Measurements from ENCODE around the gene PAPPA2.

PAPPA2 gene

DNA sequence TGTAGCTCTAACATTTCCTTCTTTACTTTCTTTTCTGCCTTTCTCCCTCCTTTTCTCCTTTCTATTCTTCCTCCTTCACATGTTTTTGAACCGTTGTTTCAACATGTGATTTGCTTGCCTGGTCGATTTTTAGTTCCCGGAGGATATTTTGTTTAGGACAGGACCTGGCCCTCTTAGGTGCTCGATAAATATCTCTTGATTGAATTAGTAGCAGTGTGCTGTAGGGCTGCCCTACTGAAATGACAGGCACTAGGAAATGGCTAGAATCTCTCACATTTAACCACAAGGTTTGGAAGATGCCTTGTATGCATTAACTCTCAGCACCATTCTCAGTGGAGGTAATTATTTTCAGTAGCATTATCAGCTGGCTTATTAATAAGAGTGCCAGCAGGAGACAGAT is 305.6 kb downstream of the PAPPA2 start:
- DNase-seq (ENCODE audit: low spot score in 2 of 2): no peak
- no peaks in the 10 kb centered on the region for H3K9me3 ChIP-seq
- no peaks in the 10 kb centered on the region for H3K27me3 ChIP-seq (ENCODE audit: low read depth)
- no peak overlapping the region for H3K4me3 ChIP-seq
- no peaks in the 10 kb centered on the region for H3K36me3 ChIP-seq (replicated peaks)
- H3K4me1 ChIP-seq: no peaks in the 10 kb centered on the region
- in situ Hi-C loops (cut with MboI; ENCODE audit: low sequenced_read_pairs): no loop called here

DNA sequence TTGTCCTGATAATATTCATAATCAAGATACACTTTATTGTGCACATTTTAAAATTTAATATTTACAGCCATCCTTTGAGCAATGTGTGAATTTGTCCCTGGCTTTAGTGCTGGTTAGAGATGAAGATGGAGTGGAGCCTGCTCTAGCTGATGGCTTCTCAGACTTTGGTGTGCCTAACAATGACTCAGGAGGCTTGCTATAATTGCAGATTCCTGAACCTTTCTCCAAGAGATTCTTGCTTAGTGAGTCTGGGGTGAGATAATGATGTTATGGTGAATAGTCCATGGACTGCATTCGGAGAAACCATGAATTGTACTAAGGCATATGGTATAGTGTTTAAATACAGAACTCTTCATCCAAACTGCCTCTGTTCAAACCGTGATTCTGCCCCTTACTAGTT is 307.1 kb downstream of the PAPPA2 start:
- in situ Hi-C loops (cut with MboI; ENCODE audit: low sequenced_read_pairs): no loop called here
- H3K9me3 ChIP-seq: no peaks in the 10 kb centered on the region

GRCh38 chr1:176773038-176773437 is 310.1 kb downstream of the PAPPA2 start:
- no peaks in the 10 kb centered on the region for H3K27me3 ChIP-seq (ENCODE audit: low read depth)
- no peaks in the 10 kb centered on the region for H3K4me1 ChIP-seq
- in situ Hi-C loops (cut with MboI; ENCODE audit: low sequenced_read_pairs): no loop called here
- H3K9me3 ChIP-seq: no peaks in the 10 kb centered on the region
- H3K4me3 ChIP-seq: no peak overlapping the region
- no peak for DNase-seq (ENCODE audit: low spot score in 2 of 2)
- H3K36me3 ChIP-seq (replicated peaks): no peaks in the 10 kb centered on the region

More for the DNA sequence above, 307.1 kb downstream of the PAPPA2 start:
- no peaks in the 10 kb centered on the region for H3K36me3 ChIP-seq (replicated peaks)
- DNase-seq (ENCODE audit: low spot score in 2 of 2): no peak
- no peaks in the 10 kb centered on the region for H3K27me3 ChIP-seq (ENCODE audit: low read depth)
- H3K4me3 ChIP-seq: no peak overlapping the region
- no peaks in the 10 kb centered on the region for H3K4me1 ChIP-seq

DNA sequence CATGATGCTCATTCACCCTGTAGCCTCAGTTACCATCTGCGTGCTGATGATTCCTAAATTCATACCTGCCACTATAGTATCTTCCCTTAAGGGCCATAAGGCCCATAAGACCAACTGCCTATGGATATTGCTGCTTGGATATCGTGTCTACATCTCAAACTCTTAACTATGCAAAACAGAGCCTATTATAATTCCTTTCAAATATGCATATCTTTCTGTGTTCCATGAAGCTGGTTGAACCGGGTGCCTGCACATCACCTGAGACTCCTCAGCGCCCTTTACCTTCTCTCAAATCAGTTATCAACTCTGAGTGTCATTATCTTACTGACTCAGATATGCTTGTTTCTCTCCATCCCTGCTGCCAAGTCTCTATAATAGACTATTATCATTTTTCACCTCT is 311.2 kb downstream of the PAPPA2 start:
- H3K4me1 ChIP-seq: no peaks in the 10 kb centered on the region
- in situ Hi-C loops (cut with MboI; ENCODE audit: low sequenced_read_pairs): no loop called here
- no peak for DNase-seq (ENCODE audit: low spot score in 2 of 2)
- no peaks in the 10 kb centered on the region for H3K9me3 ChIP-seq
- no peak overlapping the region for H3K4me3 ChIP-seq
- no peaks in the 10 kb centered on the region for H3K36me3 ChIP-seq (replicated peaks)
- no peaks in the 10 kb centered on the region for H3K27me3 ChIP-seq (ENCODE audit: low read depth)

- no peaks in the 10 kb centered on the region for H3K36me3 ChIP-seq (replicated peaks)
- no peaks in the 10 kb centered on the region for H3K9me3 ChIP-seq
- in situ Hi-C loops (cut with MboI; ENCODE audit: low sequenced_read_pairs): no loop called here
- H3K4me1 ChIP-seq: no peaks in the 10 kb centered on the region
- H3K27me3 ChIP-seq (ENCODE audit: low read depth): no peaks in the 10 kb centered on the region
- DNase-seq (ENCODE audit: low spot score in 2 of 2): no peak
- no peak overlapping the region for H3K4me3 ChIP-seq
These were observed 312.4 kb downstream of the PAPPA2 start for GRCh38 chr1:176775378-176775777.

GRCh38 chr1:176775996-176776395 is 313.0 kb downstream of the PAPPA2 start:
- Histone ChIP-seq H3K9me3 (no peaks in the 10 kb centered on the region), H3K4me1 (no peaks in the 10 kb centered on the region), H3K36me3 (replicated peaks) (no peaks in the 10 kb centered on the region), H3K27me3 (ENCODE audit: low read depth) (no peaks in the 10 kb centered on the region), H3K4me3 (no peak overlapping the region)
- no peak for DNase-seq (ENCODE audit: low spot score in 2 of 2)
- in situ Hi-C loops (cut with MboI; ENCODE audit: low sequenced_read_pairs): no loop called here

- Histone ChIP-seq H3K4me3 (no peak overlapping the region), H3K27me3 (ENCODE audit: low read depth) (no peaks in the 10 kb centered on the region), H3K4me1 (no peaks in the 10 kb centered on the region), H3K36me3 (replicated peaks) (no peaks in the 10 kb centered on the region), H3K9me3 (no peaks in the 10 kb centered on the region)
- DNase-seq (ENCODE audit: low spot score in 2 of 2): no peak
- in situ Hi-C loops (cut with MboI; ENCODE audit: low sequenced_read_pairs): no loop called here
These were observed 315.1 kb downstream of the PAPPA2 start for GRCh38 chr1:176778056-176778455.

DNA sequence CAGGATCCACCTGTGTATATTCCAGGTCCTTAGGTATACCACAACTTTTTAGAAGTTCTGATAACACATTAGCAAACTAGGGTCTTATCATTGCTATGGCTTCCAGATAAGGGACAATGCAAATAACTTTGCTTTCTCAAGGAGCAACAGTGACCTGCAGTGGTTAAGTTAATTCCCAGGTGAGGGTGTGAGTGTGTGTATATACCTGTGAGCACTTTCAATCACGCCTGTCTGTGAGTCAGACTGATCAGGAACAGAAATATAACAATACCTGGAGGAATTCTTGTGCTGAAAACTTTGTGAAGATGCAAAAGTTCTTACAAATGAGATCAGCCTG is 317.0 kb downstream of the PAPPA2 start:
- no peak overlapping the region for H3K4me3 ChIP-seq
- DNase-seq (ENCODE audit: low spot score in 2 of 2): no peak
- in situ Hi-C loops (cut with MboI; ENCODE audit: low sequenced_read_pairs): no loop called here
- H3K36me3 ChIP-seq (replicated peaks): no peaks in the 10 kb centered on the region
- no peaks in the 10 kb centered on the region for H3K9me3 ChIP-seq
- no peaks in the 10 kb centered on the region for H3K27me3 ChIP-seq (ENCODE audit: low read depth)
- H3K4me1 ChIP-seq: no peaks in the 10 kb centered on the region

- no peaks in the 10 kb centered on the region for H3K36me3 ChIP-seq (replicated peaks)
- in situ Hi-C loops (cut with MboI; ENCODE audit: low sequenced_read_pairs): no loop called here
- DNase-seq (ENCODE audit: low spot score in 2 of 2): no peak
These were observed 320.3 kb downstream of the PAPPA2 start for GRCh38 chr1:176783309-176783708.

GRCh38 chr1:176785056-176785455 is 322.1 kb downstream of the PAPPA2 start:
- DNase-seq (ENCODE audit: low spot score in 2 of 2): no peak
- Histone ChIP-seq H3K36me3 (replicated peaks) (no peaks in the 10 kb centered on the region), H3K4me3 (no peak overlapping the region), H3K27me3 (ENCODE audit: low read depth) (no peaks in the 10 kb centered on the region), H3K4me1 (no peaks in the 10 kb centered on the region), H3K9me3 (no peaks in the 10 kb centered on the region)
- in situ Hi-C loops (cut with MboI; ENCODE audit: low sequenced_read_pairs): no loop called here

More at GRCh38 chr1:176783309-176783708, 320.3 kb downstream of the PAPPA2 start:
- no peak overlapping the region for H3K4me3 ChIP-seq
- H3K27me3 ChIP-seq (ENCODE audit: low read depth): no peaks in the 10 kb centered on the region
- H3K4me1 ChIP-seq: no peaks in the 10 kb centered on the region
- no peaks in the 10 kb centered on the region for H3K9me3 ChIP-seq

DNA sequence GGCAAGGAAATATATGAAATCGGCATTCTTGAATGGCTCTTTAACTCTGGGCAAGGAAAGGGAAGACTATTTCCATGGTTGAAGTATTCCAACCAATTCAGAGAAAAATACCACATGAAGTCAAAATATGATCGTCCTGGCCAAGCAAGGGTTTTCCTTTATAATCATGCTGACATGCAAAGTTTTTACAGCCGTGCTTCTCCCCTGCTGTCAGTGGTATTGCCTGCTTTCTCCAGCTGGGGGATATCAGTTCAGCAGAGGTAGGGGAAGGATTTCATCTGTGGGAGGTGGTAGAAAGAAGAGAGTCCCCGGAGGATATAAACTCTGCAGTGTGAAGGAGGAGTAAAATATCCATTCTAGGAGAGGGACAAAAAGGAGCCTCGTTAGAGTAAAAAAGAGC is 322.8 kb downstream of the PAPPA2 start:
- in situ Hi-C loops (cut with MboI; ENCODE audit: low sequenced_read_pairs): no loop called here
- DNase-seq (ENCODE audit: low spot score in 2 of 2): no peak
- H3K27me3 ChIP-seq (ENCODE audit: low read depth): no peaks in the 10 kb centered on the region
- H3K9me3 ChIP-seq: no peaks in the 10 kb centered on the region
- no peak overlapping the region for H3K4me3 ChIP-seq
- H3K4me1 ChIP-seq: no peaks in the 10 kb centered on the region
- no peaks in the 10 kb centered on the region for H3K36me3 ChIP-seq (replicated peaks)

DNA sequence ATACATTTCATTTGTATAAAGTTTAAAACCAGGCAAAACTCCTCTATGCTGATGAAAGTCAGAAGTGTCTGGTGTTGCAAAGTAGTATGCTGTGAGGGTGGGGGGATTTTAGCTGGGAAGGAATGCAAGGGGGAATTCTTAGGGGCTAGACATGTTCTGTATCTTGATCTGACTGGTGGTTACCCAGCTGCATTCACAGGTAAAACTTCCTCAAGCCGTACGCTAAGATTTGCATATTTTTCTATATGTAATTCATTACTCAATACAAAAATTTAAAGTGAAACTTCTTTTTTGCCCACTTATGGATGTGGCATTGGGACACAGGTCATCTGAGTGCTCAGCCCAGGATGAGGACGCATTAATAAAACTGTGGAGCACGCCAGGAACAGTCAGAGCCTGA is 323.3 kb downstream of the PAPPA2 start:
- no peaks in the 10 kb centered on the region for H3K36me3 ChIP-seq (replicated peaks)
- no peaks in the 10 kb centered on the region for H3K27me3 ChIP-seq (ENCODE audit: low read depth)
- no peaks in the 10 kb centered on the region for H3K4me1 ChIP-seq
- H3K4me3 ChIP-seq: no peak overlapping the region
- no peak for DNase-seq (ENCODE audit: low spot score in 2 of 2)
- H3K9me3 ChIP-seq: no peaks in the 10 kb centered on the region
- in situ Hi-C loops (cut with MboI; ENCODE audit: low sequenced_read_pairs): no loop called here

- no peaks in the 10 kb centered on the region for H3K4me1 ChIP-seq
- H3K9me3 ChIP-seq: no peaks in the 10 kb centered on the region
- H3K4me3 ChIP-seq: no peak overlapping the region
- no peaks in the 10 kb centered on the region for H3K36me3 ChIP-seq (replicated peaks)
- no peaks in the 10 kb centered on the region for H3K27me3 ChIP-seq (ENCODE audit: low read depth)
- DNase-seq (ENCODE audit: low spot score in 2 of 2): no peak
- in situ Hi-C loops (cut with MboI; ENCODE audit: low sequenced_read_pairs): no loop called here
These were observed 326.7 kb downstream of the PAPPA2 start for GRCh38 chr1:176789571-176790090.

DNA sequence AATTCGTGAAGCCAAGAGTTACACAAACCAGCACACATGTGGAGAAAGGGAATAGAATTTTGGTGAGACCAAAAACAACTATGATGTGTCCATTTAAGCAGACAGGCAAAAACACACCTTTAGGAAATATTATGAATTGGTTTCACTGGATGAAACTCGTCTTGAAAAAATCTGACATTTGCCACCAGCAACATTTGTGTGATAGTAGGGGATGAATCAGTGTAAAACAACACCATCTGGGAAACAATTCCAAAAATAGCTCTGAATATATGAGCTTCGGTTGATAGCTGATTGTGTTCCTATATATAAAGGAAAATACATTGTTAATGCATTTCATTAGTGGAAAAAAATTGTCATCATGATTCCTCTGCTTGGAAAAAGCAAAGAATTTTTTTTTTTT is 327.8 kb downstream of the PAPPA2 start:
- no peak overlapping the region for H3K4me3 ChIP-seq
- H3K4me1 ChIP-seq: no peaks in the 10 kb centered on the region
- in situ Hi-C loops (cut with MboI; ENCODE audit: low sequenced_read_pairs): no loop called here

DNA sequence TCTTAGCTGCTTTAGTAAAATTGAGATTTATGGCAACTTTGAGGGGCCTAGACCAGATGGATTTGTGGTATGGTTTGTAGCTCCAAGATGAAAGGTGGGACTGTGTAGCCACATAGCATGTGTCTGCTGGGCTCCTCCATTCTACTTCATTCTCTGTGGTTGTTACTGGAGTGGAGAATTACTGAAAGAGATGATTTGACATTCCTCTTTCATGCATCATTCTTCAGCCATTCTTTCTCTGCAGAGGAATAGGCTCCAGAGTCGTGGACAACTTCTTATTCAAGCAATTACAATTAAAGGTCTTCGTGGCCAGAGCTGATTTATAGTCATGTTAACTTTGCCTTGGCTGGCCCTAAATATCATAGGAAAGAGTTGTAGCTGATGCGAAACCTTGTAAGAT is 328.9 kb downstream of the PAPPA2 start:
- Histone ChIP-seq H3K36me3 (replicated peaks) (no peaks in the 10 kb centered on the region), H3K27me3 (ENCODE audit: low read depth) (no peaks in the 10 kb centered on the region), H3K9me3 (no peaks in the 10 kb centered on the region), H3K4me3 (no peak overlapping the region), H3K4me1 (no peaks in the 10 kb centered on the region)
- DNase-seq (ENCODE audit: low spot score in 2 of 2): no peak
- in situ Hi-C loops (cut with MboI; ENCODE audit: low sequenced_read_pairs): no loop called here

More for the DNA sequence above, 327.8 kb downstream of the PAPPA2 start:
- H3K36me3 ChIP-seq (replicated peaks): no peaks in the 10 kb centered on the region
- DNase-seq (ENCODE audit: low spot score in 2 of 2): no peak
- H3K9me3 ChIP-seq: no peaks in the 10 kb centered on the region
- no peaks in the 10 kb centered on the region for H3K27me3 ChIP-seq (ENCODE audit: low read depth)
